ENCODE measurements around the gene KIRREL3. TPM values are rescaled to one million over a fixed set of nuclear protein-coding genes. Genes with fewer than 3 reads are reported as not detected.

The KIRREL3 gene
- total RNA-seq, 2 donors from 2014 or later = 0.28 TPM; not detected in 1

DNA sequence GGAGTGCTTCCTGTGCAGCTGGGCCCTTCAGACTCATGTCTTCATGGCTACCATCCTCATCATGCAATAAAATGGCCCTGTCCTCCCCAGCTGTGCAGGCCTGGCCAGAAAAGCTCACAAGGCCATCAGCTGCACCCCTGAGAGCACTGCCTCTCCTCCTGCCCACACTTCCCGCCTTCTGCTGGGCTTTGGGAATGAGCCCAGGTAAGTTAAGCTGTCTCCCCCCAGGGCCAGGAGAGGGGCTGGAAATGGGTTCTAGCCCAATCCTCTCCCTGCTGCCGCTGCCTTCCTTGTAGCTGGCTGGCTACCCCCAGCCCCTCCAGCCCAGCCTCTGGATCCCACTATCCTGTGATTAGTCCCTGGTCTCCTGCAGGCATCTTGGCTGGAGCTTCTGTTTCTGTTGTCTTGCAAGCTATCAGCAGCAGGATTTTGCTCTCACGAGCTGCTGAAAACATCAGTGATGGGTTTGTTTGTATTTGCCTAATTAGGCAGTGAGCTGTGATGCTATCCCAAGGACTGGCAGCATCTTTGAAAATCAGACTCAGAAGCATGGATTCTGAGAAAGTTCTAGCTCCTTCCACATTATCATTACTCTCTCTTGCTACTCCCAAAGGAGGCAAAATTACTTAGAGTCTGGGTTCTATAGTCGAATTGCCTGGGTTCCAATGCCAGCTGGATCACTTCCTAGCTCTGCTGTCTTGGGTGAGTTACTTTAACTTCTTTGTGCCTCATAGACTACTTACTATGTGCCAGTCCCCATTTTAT lies 476.9 kb downstream of the KIRREL3 start:
- no peak for DNase-seq (ENCODE audit: low spot score)
- no peaks in the 10 kb centered on the region for H3K4me1 ChIP-seq (replicated peaks)
- no peaks in the 10 kb centered on the region for H3K36me3 ChIP-seq
- 50% methylated on average over 4 of the region's 4 CpGs for WGBS
- TF ChIP-seq CTCF (IDR thresholded peaks at IDR 0.05) (no peak), POLR2AphosphoS5 (IDR thresholded peaks at IDR 0.05) (no peak), POLR2A (IDR thresholded peaks at IDR 0.05) (no peak)
- H3K27ac ChIP-seq = no peak overlapping the region
- no peaks in the 10 kb centered on the region for H3K9me3 ChIP-seq
- no peaks in the 10 kb centered on the region for H3K27me3 ChIP-seq (replicated peaks; ENCODE audit: insufficient read depth)
- no peak overlapping the region for H3K4me3 ChIP-seq
- intact Hi-C loops (cut with DNase I) = no loop called here

GRCh38 chr11:126522606-126523005 lies 478.0 kb downstream of the KIRREL3 start:
- H3K27ac ChIP-seq = no peak overlapping the region
- no peaks in the 10 kb centered on the region for H3K9me3 ChIP-seq
- DNase-seq (ENCODE audit: low spot score) = no peak
- intact Hi-C loops (cut with DNase I) = no loop called here
- no peaks in the 10 kb centered on the region for H3K27me3 ChIP-seq (replicated peaks; ENCODE audit: insufficient read depth)
- no peaks in the 10 kb centered on the region for H3K4me1 ChIP-seq (replicated peaks)
- no peak overlapping the region for H3K4me3 ChIP-seq
- TF ChIP-seq POLR2AphosphoS5 (IDR thresholded peaks at IDR 0.05) = no peak
- WGBS = 77% methylated on average over 7 of the region's 7 CpGs
- H3K36me3 ChIP-seq = no peaks in the 10 kb centered on the region

DNA sequence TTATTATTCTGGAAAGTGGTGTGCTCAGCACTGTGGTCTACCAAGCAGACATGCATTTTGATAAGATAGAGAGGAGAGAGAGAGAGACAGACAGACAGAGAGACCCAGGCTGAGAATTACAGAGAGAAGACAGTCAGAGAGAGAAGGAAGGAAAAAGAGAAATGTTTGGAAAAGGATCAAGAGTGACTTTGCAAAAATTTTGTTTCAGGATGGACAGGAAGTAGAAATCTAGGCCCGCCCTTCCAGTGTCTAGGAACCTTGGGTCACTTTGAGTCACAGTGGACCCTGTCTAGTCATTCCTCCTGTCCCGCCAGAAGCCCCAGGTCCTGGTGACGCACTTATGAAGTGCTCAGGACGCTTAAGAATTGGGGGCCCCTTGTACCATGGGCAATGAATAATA lies 478.4 kb downstream of the KIRREL3 start:
- Histone ChIP-seq H3K4me3 (no peak overlapping the region), H3K4me1 (replicated peaks) (no peaks in the 10 kb centered on the region), H3K27me3 (replicated peaks; ENCODE audit: insufficient read depth) (no peaks in the 10 kb centered on the region), H3K9me3 (no peaks in the 10 kb centered on the region), H3K36me3 (no peaks in the 10 kb centered on the region), H3K27ac (no peak overlapping the region)
- intact Hi-C loops (cut with DNase I) = no loop called here
- TF ChIP-seq POLR2AphosphoS5 (IDR thresholded peaks at IDR 0.05) (no peak), POLR2A (IDR thresholded peaks at IDR 0.05) (no peak), CTCF (IDR thresholded peaks at IDR 0.05) (no peak)
- no peak for DNase-seq (ENCODE audit: low spot score)
- 100% methylated on average over 4 of the region's 4 CpGs for WGBS

DNA sequence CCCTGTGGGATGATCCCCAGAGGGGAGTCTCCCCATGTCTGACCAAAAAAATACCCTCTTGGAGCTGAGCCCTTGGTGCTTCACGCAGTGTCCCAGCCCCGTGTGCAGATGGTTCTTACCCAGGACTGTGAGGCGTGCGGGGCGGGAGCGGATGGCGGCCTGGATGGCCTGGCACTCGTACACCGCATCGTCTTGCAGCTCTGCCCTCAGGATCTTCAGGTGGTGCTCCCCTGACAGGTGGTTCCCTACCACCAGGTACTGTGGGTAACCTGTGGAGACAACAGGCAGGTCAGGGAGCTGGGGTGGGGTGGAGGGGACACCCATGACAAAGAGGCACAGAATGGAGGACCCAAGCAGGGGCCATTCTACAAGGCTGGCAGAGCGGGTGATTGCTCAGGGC lies 479.4 kb downstream of the KIRREL3 start:
- WGBS = 98% methylated on average over 11 of the region's 11 CpGs
- Histone ChIP-seq H3K9me3 (no peaks in the 10 kb centered on the region), H3K27me3 (replicated peaks; ENCODE audit: insufficient read depth) (no peaks in the 10 kb centered on the region), H3K4me3 (no peak overlapping the region), H3K4me1 (replicated peaks) (no peaks in the 10 kb centered on the region), H3K27ac (no peak overlapping the region), H3K36me3 (no peaks in the 10 kb centered on the region)
- intact Hi-C loops (cut with DNase I) = no loop called here
- no peak for DNase-seq (ENCODE audit: low spot score)
- TF ChIP-seq POLR2AphosphoS5 (IDR thresholded peaks at IDR 0.05) (no peak), POLR2A (IDR thresholded peaks at IDR 0.05) (no peak), CTCF (IDR thresholded peaks at IDR 0.05) (no peak)

DNA sequence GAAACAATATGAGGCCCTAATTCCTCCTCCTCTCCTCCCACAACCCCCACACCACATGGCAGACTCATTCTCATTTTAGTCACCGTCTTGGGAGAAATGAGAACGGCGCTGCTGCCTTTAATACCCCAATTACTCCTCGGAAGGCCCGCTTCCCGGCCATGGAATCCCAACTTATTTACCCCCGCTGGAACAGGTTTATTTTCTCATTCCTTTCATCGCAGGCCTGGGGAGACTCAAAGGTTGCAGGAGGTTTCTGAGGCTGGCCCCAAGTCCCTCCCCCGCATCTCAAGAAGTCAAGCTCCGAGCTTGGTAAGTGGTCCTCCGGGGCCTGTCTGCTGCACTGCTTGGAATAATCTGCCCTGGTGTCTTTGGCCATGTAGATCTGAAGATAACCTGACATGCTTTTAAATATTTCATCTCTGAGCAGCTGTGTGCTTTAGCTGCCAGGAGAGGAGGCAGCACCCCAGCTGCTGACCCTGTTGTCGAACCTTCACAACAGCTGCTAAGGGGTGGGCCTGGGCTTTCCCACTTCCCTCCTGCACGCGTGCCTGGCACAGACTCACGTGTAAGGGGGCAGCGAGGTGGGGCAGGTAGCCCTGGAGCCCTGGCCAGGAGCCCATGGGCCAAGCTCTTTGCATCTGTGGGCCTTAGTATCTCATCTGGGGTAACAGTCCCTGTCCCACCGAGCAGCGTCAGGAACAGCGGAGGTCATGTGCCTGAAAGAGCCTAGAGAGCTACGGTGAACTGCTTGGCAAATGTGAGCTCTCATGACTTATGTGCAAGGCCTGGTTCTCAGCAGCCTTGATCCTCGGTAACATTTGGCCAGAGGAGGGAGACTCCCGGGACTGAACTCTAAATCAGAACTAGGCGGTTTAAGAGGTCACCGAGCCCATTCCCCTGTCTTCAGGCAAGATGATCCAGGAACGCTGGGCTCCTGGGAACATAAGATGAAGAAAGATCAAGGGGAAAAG lies 480.5 kb downstream of the KIRREL3 start:
- intact Hi-C loops (cut with DNase I) = no loop called here
- no peak for DNase-seq (ENCODE audit: low spot score)
- 77% methylated on average over 23 of the region's 25 CpGs for WGBS
- no peaks in the 10 kb centered on the region for H3K4me1 ChIP-seq (replicated peaks)
- no peaks in the 10 kb centered on the region for H3K9me3 ChIP-seq
- no peak overlapping the region for H3K27ac ChIP-seq
- no peaks in the 10 kb centered on the region for H3K27me3 ChIP-seq (replicated peaks; ENCODE audit: insufficient read depth)
- no peak overlapping the region for H3K4me3 ChIP-seq
- H3K36me3 ChIP-seq = no peaks in the 10 kb centered on the region
- TF ChIP-seq POLR2AphosphoS5 (IDR thresholded peaks at IDR 0.05) (no peak), CTCF (IDR thresholded peaks at IDR 0.05) (no peak), POLR2A (IDR thresholded peaks at IDR 0.05) (no peak)

Data from prostate gland (tissue), 2 donors.